Endothelial cell (in vitro differentiated cells): Measurements from ENCODE around the gene SORT1. TPM values are rescaled to one million over a fixed set of nuclear protein-coding genes. Genes with fewer than 3 reads are reported as not detected.
A peak's percentile ranks its signal among the peaks of the same experiment; 100 is the strongest.

Source experiments
- DNase-seq: peaks from one replicate; pipeline ENCODE4 v3.0.0; 2021; ENCODE audit warnings: low spot score
- H3K27ac Mint-ChIP-seq: one replicate; pipeline ENCODE4 v1.8.0; 2021; ENCODE audit warnings: mixed read lengths, inconsistent platforms; ENCODE audit not compliant: unreplicated experiment
- H3K27me3 Mint-ChIP-seq: one replicate; pipeline ENCODE4 v1.8.0; 2021; ENCODE audit warnings: mild to moderate bottlenecking, moderate library complexity, mixed read lengths, inconsistent platforms; ENCODE audit not compliant: unreplicated experiment
- H3K36me3 Mint-ChIP-seq: one replicate; pipeline ENCODE4 v1.8.0; 2021; ENCODE audit warnings: mild to moderate bottlenecking, low read depth, mixed read lengths, inconsistent platforms; ENCODE audit not compliant: unreplicated experiment
- H3K4me1 Mint-ChIP-seq: one replicate; pipeline ENCODE4 v1.8.0; 2021; ENCODE audit warnings: mild to moderate bottlenecking, mixed read lengths, inconsistent platforms; ENCODE audit not compliant: unreplicated experiment
- H3K4me3 Mint-ChIP-seq: one replicate; pipeline ENCODE4 v1.8.0; 2021; ENCODE audit warnings: mild to moderate bottlenecking, mixed read lengths, inconsistent platforms; ENCODE audit not compliant: unreplicated experiment
- H3K9me3 Mint-ChIP-seq: one replicate; pipeline ENCODE4 v1.8.0; 2021; ENCODE audit warnings: mixed read lengths, inconsistent platforms; ENCODE audit not compliant: unreplicated experiment
- total RNA-seq: library from RNA; stranded (reverse); fragmentation: NEBNext Ultra II Directional; extraction: Animal tissue kit (Norgen Biotek cat#: 25700); gene quantifications from one replicate; pipeline ENCODE4 v1.2.1, GENCODE V29; 2021; ENCODE audit not compliant: unreplicated experiment
- TF ChIP-seq, protein P1 (sequence below): fragments of 200-600 bp; sonication (generic); IDR thresholded peaks from one replicate; pipeline ENCODE4 v1.5.0; 2021; ENCODE audit warnings: antibody characterized with exemption; ENCODE audit not compliant: unreplicated experiment

SORT1 gene
- total RNA-seq, 1 donor from 2014 or later, result 49.0 TPM

DNA sequence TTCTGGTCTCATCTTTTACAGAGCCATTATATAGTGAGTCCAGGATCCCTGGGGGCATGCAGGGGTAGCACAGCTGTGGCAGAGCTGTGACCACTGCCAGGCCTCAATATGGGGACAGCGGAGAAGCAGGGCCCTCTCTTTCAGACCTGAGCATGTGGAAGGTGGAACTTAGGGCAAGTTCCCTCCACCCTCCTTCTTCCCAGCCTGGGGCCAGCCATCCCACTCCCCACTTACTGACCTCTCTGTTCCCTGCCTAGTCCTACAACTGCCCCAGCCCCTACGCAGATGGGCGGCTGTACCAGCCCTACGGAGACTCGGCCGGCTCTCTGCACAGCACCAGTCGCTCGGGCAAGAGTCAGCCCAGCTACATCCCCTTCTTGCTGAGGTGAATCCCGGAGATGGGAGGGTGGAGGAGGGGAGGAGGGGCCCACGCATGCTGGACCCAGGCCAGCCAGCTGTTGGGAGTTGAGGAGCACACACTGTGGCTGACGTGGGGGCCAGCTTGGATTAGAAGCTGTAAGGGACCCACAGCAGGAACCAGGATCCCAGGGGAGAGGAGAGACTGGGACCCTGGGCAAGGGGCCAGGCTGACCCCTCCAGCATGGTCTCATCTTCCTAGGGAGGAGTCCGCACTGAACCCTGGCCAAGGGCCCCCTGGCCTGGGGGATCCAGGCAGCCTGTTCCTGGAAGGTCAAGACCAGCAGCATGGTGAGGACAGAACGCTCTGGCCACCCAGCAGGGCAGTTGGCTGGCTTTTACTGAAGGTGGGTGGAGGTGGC lies 125.5 kb downstream of the SORT1 start:
- Mint-ChIP-seq H3K4me3 (no peak overlapping the region), H3K27me3 (peaks cover 13% of the 10 kb centered on the region), H3K4me1 (peaks cover 24% of the 10 kb centered on the region), H3K27ac (no peak overlapping the region), H3K36me3 (no peaks in the 10 kb centered on the region), H3K9me3 (no peaks in the 10 kb centered on the region)
- TF ChIP-seq, protein P1, sequence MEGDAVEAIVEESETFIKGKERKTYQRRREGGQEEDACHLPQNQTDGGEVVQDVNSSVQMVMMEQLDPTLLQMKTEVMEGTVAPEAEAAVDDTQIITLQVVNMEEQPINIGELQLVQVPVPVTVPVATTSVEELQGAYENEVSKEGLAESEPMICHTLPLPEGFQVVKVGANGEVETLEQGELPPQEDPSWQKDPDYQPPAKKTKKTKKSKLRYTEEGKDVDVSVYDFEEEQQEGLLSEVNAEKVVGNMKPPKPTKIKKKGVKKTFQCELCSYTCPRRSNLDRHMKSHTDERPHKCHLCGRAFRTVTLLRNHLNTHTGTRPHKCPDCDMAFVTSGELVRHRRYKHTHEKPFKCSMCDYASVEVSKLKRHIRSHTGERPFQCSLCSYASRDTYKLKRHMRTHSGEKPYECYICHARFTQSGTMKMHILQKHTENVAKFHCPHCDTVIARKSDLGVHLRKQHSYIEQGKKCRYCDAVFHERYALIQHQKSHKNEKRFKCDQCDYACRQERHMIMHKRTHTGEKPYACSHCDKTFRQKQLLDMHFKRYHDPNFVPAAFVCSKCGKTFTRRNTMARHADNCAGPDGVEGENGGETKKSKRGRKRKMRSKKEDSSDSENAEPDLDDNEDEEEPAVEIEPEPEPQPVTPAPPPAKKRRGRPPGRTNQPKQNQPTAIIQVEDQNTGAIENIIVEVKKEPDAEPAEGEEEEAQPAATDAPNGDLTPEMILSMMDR, result no peak
- peak; percentile 2 for DNase-seq

DNA sequence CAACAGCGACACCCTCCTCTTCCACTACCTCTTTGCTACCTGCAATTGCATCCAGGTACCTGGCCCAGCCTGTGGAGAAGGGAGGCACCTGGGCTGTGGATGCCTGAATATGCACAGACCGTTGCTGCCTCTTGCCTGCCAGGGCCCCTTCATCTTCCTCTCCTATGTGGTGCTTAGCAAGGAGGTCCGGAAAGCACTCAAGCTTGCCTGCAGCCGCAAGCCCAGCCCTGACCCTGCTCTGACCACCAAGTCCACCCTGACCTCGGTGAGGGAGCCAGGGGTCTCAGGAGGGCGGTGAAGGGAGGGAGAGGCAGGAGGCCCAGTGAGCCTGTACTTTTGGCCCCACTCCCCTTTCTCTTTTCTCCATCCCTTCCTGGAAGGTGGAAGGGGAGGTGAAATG lies 126.3 kb downstream of the SORT1 start:
- peak; percentile 2 for DNase-seq
- TF ChIP-seq, protein P1, result no peak
- H3K27me3 Mint-ChIP-seq, result peaks cover 16% of the 10 kb centered on the region
- no peaks in the 10 kb centered on the region for H3K36me3 Mint-ChIP-seq
- H3K9me3 Mint-ChIP-seq, result no peaks in the 10 kb centered on the region
- peak overlapping the region; percentile 30 for H3K27ac Mint-ChIP-seq
- no peak overlapping the region for H3K4me3 Mint-ChIP-seq
- H3K4me1 Mint-ChIP-seq, result peaks cover 22% of the 10 kb centered on the region

DNA sequence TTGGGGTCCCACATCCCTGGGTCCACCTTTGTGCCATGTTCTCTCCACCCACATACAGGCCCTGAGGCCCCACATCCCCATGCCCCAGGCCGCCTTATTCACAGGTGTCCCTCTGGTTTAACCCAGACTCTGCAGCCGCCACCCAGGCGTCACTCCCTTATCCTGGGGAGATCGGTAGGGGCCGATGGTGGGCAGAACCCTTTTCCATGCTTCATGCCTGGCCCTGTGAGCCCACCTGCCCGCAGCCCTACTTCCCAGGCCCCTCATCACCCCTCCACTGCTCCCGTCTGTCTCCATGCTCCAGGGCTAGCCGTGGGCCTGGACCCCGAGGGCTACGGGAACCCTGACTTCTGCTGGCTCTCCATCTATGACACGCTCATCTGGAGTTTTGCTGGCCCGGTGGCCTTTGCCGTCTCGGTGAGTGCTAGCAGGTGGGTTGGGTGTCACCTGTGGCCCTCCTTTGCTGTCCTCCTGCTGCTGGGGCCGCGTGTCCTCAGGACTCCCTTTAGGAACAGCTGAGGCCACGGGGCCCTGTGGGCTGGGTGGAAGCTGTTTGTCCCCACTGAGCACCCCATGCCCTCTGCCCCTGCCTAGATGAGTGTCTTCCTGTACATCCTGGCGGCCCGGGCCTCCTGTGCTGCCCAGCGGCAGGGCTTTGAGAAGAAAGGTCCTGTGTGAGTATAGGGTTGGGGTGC lies 126.9 kb downstream of the SORT1 start:
- TF ChIP-seq, protein P1, result no peak
- Mint-ChIP-seq H3K4me1 (peaks cover 19% of the 10 kb centered on the region), H3K4me3 (no peak overlapping the region), H3K36me3 (no peaks in the 10 kb centered on the region), H3K27me3 (peaks cover 18% of the 10 kb centered on the region), H3K9me3 (no peaks in the 10 kb centered on the region), H3K27ac (peak overlapping the region; percentile 57)
- DNase-seq, result no peak

DNA sequence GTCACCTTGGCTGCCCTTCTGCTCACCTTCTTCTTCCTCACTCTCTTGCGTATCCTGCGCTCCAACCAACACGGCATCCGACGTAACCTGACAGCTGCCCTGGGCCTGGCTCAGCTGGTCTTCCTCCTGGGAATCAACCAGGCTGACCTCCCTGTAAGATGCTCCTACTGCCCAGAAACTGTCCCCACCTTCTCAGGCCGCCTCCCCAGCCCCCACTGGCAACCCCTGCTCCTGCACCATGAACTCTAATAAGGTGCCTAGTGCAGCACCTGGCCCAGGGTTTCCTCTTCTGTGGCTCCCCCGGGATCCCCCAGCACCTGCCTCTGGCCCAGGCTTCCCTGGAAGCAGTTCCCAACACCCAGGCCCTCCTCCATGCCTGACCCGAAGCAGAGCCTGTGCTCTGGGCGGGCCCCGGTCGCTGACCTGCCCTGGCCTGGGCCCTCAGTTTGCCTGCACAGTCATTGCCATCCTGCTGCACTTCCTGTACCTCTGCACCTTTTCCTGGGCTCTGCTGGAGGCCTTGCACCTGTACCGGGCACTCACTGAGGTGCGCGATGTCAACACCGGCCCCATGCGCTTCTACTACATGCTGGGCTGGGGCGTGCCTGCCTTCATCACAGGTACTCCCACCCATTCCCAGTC lies 127.6 kb downstream of the SORT1 start:
- no peaks in the 10 kb centered on the region for H3K36me3 Mint-ChIP-seq
- peak overlapping the region; percentile 28 for H3K27ac Mint-ChIP-seq
- H3K4me3 Mint-ChIP-seq, result no peak overlapping the region

More for the DNA sequence above, 127.6 kb downstream of the SORT1 start:
- Mint-ChIP-seq H3K27me3 (peaks cover 16% of the 10 kb centered on the region), H3K9me3 (no peaks in the 10 kb centered on the region), H3K4me1 (peaks cover 12% of the 10 kb centered on the region)
- TF ChIP-seq, protein P1, result no peak
- DNase-seq, result no peak
